ENCODE data around the gene SLC22A23.
"Not testable (repeated sequence)": the region's sequence is repeated elsewhere in the genome, so short reads cannot be mapped to it uniquely, and the experiment has no call there.

The SLC22A23 gene

DNA sequence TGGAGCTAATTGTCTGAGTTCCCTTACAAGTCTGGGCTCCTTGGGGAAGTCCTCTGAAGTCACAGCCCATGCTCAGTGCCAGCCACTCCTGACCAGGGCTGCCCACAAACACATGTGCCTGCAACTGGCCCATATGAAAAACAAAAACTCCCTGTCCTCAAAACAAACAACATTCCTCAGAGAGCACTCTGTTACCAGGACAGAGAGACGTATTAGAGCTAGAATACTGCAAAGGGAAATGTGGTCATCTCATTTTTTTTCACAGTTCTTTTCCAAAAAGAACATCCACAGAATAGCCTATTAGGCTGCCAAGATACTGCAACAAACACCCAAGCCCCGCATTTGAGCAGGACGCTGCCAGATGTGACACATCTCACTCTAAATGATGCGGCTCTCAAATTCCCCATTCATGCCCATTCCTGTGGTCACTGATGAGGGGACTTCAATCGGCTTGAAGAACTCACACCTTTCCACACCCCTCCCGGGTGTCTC, 71.1 kb downstream of the SLC22A23 start:
- H3K4me1 ChIP-seq (ENCODE audit: control insufficient read depth, insufficient read depth, low read length), result no peaks in the 10 kb centered on the region
- H3K27ac ChIP-seq (ENCODE audit: insufficient read depth, low read depth, low read length, poor library complexity, severe bottlenecking), result no peak overlapping the region
- H3K4me3 ChIP-seq (ENCODE audit: insufficient read depth, low read depth, low read length), result no peak overlapping the region
- no peaks in the 10 kb centered on the region for H3K27me3 ChIP-seq (ENCODE audit: control insufficient read depth, insufficient read depth, low read length, poor library complexity, severe bottlenecking)
- H3K36me3 ChIP-seq (ENCODE audit: control insufficient read depth, insufficient read depth, low read length), result no peaks in the 10 kb centered on the region
- WGBS, 2 experiments, result 84 to 87% methylated on average over 6 of the region's 6 CpGs
- no peaks in the 10 kb centered on the region for H3K9me3 ChIP-seq (ENCODE audit: control insufficient read depth, low read length)

DNA sequence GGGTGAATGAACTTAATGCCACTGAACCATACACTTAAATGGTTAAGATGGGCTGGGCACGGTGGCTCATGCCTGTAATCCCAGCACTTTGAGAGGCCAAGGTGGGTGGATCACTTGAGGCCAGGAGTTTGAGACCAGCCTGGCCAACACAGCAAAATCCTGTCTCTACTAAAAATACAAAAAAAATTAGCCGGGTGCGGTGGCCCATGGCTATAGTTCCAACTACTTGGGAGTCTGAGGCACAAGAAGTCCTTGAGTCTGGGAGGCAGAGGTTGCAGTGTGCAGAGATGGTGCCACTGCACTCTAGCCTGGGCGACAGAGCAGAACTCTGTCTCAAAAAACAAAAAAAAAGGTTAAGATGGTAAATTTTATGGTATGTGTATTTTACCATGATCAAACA, 71.7 kb downstream of the SLC22A23 start:
- H3K36me3 ChIP-seq (ENCODE audit: control insufficient read depth, insufficient read depth, low read length); H3K9me3 ChIP-seq (ENCODE audit: control insufficient read depth, low read length); H3K27ac ChIP-seq (ENCODE audit: insufficient read depth, low read depth, low read length, poor library complexity, severe bottlenecking); H3K4me1 ChIP-seq (ENCODE audit: control insufficient read depth, insufficient read depth, low read length); H3K27me3 ChIP-seq (ENCODE audit: control insufficient read depth, insufficient read depth, low read length, poor library complexity, severe bottlenecking); H3K4me3 ChIP-seq (ENCODE audit: insufficient read depth, low read depth, low read length): not testable (repeated sequence)
- WGBS, 2 experiments, result 93 to 96% methylated on average over 4 of the region's 4 CpGs

- WGBS, 2 experiments, result 96 to 98% methylated on average over 7 to 8 of the region's 9 CpGs
- H3K27me3 ChIP-seq (ENCODE audit: control insufficient read depth, insufficient read depth, low read length, poor library complexity, severe bottlenecking), result no peaks in the 10 kb centered on the region
Observed at GRCh38 chr6:3384241-3385143, 72.4 kb downstream of the SLC22A23 start.

GRCh38 chr6:3383525-3383924, 73.3 kb downstream of the SLC22A23 start:
- H3K4me1 ChIP-seq (ENCODE audit: control insufficient read depth, insufficient read depth, low read length), result no peaks in the 10 kb centered on the region
- no peaks in the 10 kb centered on the region for H3K36me3 ChIP-seq (ENCODE audit: control insufficient read depth, insufficient read depth, low read length)
- no peaks in the 10 kb centered on the region for H3K27me3 ChIP-seq (ENCODE audit: control insufficient read depth, insufficient read depth, low read length, poor library complexity, severe bottlenecking)
- WGBS, 2 experiments, result 90 to 92% methylated on average over 8 of the region's 8 CpGs
- H3K27ac ChIP-seq (ENCODE audit: insufficient read depth, low read depth, low read length, poor library complexity, severe bottlenecking), result no peak overlapping the region
- no peaks in the 10 kb centered on the region for H3K9me3 ChIP-seq (ENCODE audit: control insufficient read depth, low read length)
- no peak overlapping the region for H3K4me3 ChIP-seq (ENCODE audit: insufficient read depth, low read depth, low read length)

More at GRCh38 chr6:3384241-3385143, 72.4 kb downstream of the SLC22A23 start:
- H3K9me3 ChIP-seq (ENCODE audit: control insufficient read depth, low read length), result no peaks in the 10 kb centered on the region
- no peak overlapping the region for H3K4me3 ChIP-seq (ENCODE audit: insufficient read depth, low read depth, low read length)
- no peaks in the 10 kb centered on the region for H3K4me1 ChIP-seq (ENCODE audit: control insufficient read depth, insufficient read depth, low read length)
- H3K27ac ChIP-seq (ENCODE audit: insufficient read depth, low read depth, low read length, poor library complexity, severe bottlenecking), result no peak overlapping the region
- H3K36me3 ChIP-seq (ENCODE audit: control insufficient read depth, insufficient read depth, low read length), result no peaks in the 10 kb centered on the region

- Histone ChIP-seq H3K4me1 (ENCODE audit: control insufficient read depth, insufficient read depth, low read length) (no peaks in the 10 kb centered on the region), H3K36me3 (ENCODE audit: control insufficient read depth, insufficient read depth, low read length) (no peaks in the 10 kb centered on the region), H3K4me3 (ENCODE audit: insufficient read depth, low read depth, low read length) (no peak overlapping the region), H3K27ac (ENCODE audit: insufficient read depth, low read depth, low read length, poor library complexity, severe bottlenecking) (no peak overlapping the region), H3K27me3 (ENCODE audit: control insufficient read depth, insufficient read depth, low read length, poor library complexity, severe bottlenecking) (no peaks in the 10 kb centered on the region), H3K9me3 (ENCODE audit: control insufficient read depth, low read length) (no peaks in the 10 kb centered on the region)
- 89 to 94% methylated on average over 8 of the region's 8 CpGs for WGBS, 2 experiments
Observed at GRCh38 chr6:3382326-3383279, 74.2 kb downstream of the SLC22A23 start.

DNA sequence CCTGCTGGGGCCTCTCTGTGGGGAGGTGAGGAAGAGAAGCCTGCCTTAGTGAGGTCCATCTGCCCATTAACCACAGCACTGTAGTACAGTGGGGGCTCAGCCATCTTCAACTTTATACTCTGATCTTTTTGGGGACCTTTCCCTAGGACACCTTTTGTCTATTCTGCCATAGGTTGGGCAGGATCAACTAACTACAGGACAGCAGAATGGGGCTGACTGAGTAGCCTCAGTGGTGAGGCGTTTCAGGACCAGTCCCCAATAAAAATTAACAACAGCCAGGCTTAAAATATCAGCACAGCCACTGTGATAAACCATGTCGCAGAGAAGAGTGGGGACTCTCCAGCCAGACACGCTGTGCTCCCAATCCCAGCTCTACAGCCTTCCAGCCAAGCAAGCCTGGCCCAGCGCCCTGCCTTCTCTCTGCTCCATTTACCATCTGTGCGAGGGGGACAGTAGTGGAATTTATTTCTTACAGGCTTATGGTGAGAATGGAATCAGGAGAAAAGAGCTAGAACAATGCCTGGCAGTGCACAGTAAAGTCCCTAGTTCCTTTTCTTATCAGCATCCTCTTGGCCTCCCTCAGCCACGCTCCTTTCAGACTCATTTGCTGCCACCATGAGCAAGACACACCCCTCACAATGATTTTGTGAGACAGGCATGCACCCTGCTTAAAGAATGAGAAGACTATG, 75.5 kb downstream of the SLC22A23 start:
- Histone ChIP-seq H3K4me1 (ENCODE audit: control insufficient read depth, insufficient read depth, low read length) (no peaks in the 10 kb centered on the region), H3K9me3 (ENCODE audit: control insufficient read depth, low read length) (no peaks in the 10 kb centered on the region), H3K27ac (ENCODE audit: insufficient read depth, low read depth, low read length, poor library complexity, severe bottlenecking) (no peak overlapping the region), H3K4me3 (ENCODE audit: insufficient read depth, low read depth, low read length) (no peak overlapping the region), H3K27me3 (ENCODE audit: control insufficient read depth, insufficient read depth, low read length, poor library complexity, severe bottlenecking) (no peaks in the 10 kb centered on the region), H3K36me3 (ENCODE audit: control insufficient read depth, insufficient read depth, low read length) (no peaks in the 10 kb centered on the region)
- WGBS, 2 experiments, result 92 to 93% methylated on average over 6 of the region's 6 CpGs

DNA sequence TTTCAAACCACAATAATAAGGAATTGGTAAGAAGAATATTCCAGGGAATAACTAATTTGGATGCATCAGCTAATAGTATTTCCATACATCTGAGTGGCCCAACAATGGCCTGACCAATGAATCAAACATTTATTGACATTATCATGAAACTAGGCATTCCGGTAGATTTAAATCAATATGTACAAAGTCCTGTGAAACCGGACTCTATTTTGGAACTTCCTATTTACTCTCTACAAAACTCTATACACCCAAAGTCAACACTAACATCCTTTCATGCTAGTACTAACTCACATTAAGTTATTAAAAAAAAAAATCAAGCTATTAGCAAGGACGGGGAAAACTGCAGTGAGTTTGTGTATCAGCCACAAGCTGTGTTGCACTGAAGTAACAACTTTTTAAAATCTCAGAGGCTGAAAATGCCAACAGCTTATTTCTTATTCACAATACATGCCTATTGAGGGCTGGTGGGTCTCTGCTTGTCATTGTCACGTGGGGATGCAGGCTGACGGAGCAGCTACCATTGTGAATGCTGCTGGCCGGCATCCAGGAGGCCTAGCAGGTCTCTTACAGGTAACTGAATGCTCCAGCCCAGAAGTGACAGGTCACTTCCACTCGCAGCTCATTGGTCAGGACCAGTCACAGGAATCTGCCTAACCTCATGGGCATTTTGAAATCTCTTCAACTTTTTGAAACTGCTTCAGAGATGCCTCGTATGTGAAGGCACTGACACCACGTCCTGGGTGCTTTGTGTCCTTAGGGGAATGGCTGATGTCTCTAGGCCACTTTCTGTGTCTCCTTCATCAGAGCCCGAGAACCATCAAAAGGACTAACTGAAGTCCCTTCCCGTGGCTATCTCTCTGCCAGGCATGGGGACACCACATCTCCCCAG, 76.3 kb downstream of the SLC22A23 start:
- Histone ChIP-seq H3K27me3 (ENCODE audit: control insufficient read depth, insufficient read depth, low read length, poor library complexity, severe bottlenecking) (no peaks in the 10 kb centered on the region), H3K36me3 (ENCODE audit: control insufficient read depth, insufficient read depth, low read length) (no peaks in the 10 kb centered on the region), H3K4me3 (ENCODE audit: insufficient read depth, low read depth, low read length) (no peak overlapping the region), H3K9me3 (ENCODE audit: control insufficient read depth, low read length) (no peaks in the 10 kb centered on the region), H3K4me1 (ENCODE audit: control insufficient read depth, insufficient read depth, low read length) (no peaks in the 10 kb centered on the region), H3K27ac (ENCODE audit: insufficient read depth, low read depth, low read length, poor library complexity, severe bottlenecking) (no peak overlapping the region)
- 89 to 92% methylated on average over 11 of the region's 11 CpGs for WGBS, 2 experiments

DNA sequence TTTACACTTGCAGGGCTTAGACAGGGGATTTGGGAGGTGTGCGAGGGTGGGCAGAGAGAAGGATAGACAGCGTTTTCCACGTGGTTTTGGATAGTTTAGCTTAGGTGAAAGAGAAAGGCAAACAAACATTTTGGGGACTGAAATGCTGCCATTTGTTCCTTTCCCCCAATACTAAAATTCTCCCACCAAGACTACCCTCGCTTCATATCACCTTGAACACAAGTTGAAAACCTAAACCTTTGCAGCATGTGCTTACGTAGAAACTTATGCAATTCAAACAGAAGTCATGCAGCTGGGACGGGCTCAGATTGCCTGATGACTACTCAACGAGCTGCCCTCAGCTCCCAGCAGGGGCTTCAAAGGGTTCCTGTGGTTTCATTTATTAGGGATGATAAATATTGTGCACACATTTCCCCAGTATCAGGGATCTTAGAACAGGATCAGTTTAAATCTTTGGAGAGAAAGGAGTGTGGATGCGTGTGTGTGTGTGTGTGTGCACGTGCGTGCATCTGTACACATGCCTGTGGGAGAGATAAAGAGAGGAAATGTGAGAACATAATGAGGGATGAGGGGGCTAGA, 77.3 kb downstream of the SLC22A23 start:
- H3K27ac ChIP-seq (ENCODE audit: insufficient read depth, low read depth, low read length, poor library complexity, severe bottlenecking), result no peak overlapping the region
- no peaks in the 10 kb centered on the region for H3K4me1 ChIP-seq (ENCODE audit: control insufficient read depth, insufficient read depth, low read length)
- H3K36me3 ChIP-seq (ENCODE audit: control insufficient read depth, insufficient read depth, low read length), result no peaks in the 10 kb centered on the region
- no peaks in the 10 kb centered on the region for H3K27me3 ChIP-seq (ENCODE audit: control insufficient read depth, insufficient read depth, low read length, poor library complexity, severe bottlenecking)
- H3K4me3 ChIP-seq (ENCODE audit: insufficient read depth, low read depth, low read length), result no peak overlapping the region
- H3K9me3 ChIP-seq (ENCODE audit: control insufficient read depth, low read length), result no peaks in the 10 kb centered on the region
- 84 to 85% methylated on average over 10 of the region's 10 CpGs for WGBS, 2 experiments

DNA sequence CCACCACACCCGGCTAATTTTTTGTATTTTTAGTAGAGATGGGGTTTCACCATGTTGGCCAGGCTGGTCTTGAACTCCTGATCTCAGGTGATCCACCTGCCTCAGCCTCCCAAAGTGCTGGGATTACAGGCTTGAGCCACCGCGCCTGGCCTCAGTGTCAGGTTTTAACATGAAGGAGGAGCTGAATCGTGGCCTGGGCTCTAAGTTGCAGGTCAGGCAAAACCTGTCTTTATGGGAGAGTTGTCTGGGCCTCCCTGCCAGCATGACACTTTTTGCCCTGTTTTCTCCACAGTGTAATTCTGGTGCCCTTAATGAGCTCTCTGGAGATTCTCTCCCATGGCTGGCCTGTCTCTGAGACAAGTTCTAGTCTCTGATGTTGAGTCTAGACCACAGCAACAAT, 78.0 kb downstream of the SLC22A23 start:
- not testable (repeated sequence) for H3K4me3 ChIP-seq (ENCODE audit: insufficient read depth, low read depth, low read length); H3K9me3 ChIP-seq (ENCODE audit: control insufficient read depth, low read length); H3K27me3 ChIP-seq (ENCODE audit: control insufficient read depth, insufficient read depth, low read length, poor library complexity, severe bottlenecking); H3K4me1 ChIP-seq (ENCODE audit: control insufficient read depth, insufficient read depth, low read length); H3K27ac ChIP-seq (ENCODE audit: insufficient read depth, low read depth, low read length, poor library complexity, severe bottlenecking); H3K36me3 ChIP-seq (ENCODE audit: control insufficient read depth, insufficient read depth, low read length)
- WGBS, 2 experiments, result 91 to 92% methylated on average over 3 to 4 of the region's 4 CpGs

Measured in ectodermal cell (in vitro differentiated cells).